Right lobe of liver (tissue), 6 donors: ENCODE measurements around the gene DVL2. TPM values are rescaled to one million over a fixed set of nuclear protein-coding genes. Genes with fewer than 3 reads are reported as not detected.

Experiments
- ATAC-seq, 4 donors: fragments of 200-7000 bp; cut with Tn5 transposase; one replicate each; pipeline ENCODE4 v1.9.1; 2020; ENCODE audit warnings: mild to moderate bottlenecking in 4 of 4, moderate library complexity in 4 of 4
- DNase-seq, 3 donors: peaks; one replicate each; pipeline ENCODE4 v3.0.0-alpha.2; 2020
- H3K27ac ChIP-seq, 3 donors: fragments of 200-600 bp; one replicate each; pipeline ENCODE4 v1.8.0; 2022
- H3K27me3 ChIP-seq, 2 donors: fragments of 200-600 bp; one replicate each; pipeline ENCODE4 v1.8.0; 2022
- H3K36me3 ChIP-seq, 4 donors: fragments of 200-600 bp; sonication (generic) in 1 of 4; one replicate each; pipeline versions ENCODE4 v1.5.1 to v1.8.0; 2017 to 2022; ENCODE audit warnings: control low read depth in 1 of 4
- H3K4me1 ChIP-seq, 4 donors: fragments of 200-600 bp; sonication (generic) in 1 of 4; one replicate each; pipeline versions ENCODE4 v1.5.1 to v1.8.0; 2017 to 2022; ENCODE audit warnings: control low read depth in 1 of 4
- H3K4me3 ChIP-seq, 3 donors: fragments of 200-600 bp; one replicate each; pipeline ENCODE4 v1.8.0; 2022
- H3K9me3 ChIP-seq, 4 donors: fragments of 200-600 bp; sonication (generic) in 1 of 4; one replicate each; pipeline versions ENCODE4 v1.5.1 to v1.8.0; 2017 to 2022; ENCODE audit warnings: control low read depth in 1 of 4
- CTCF ChIP-seq, 4 donors: fragments of 200-600 bp in 3 of 4; fragments of 450-650 bp in 1 of 4; IDR thresholded peaks; one replicate each; pipeline versions ENCODE4 v1.5.1 to v1.8.0; 2016 to 2022; ENCODE audit warnings: antibody characterized with exemption in 4 of 4, mild to moderate bottlenecking in 2 of 4
- POLR2A ChIP-seq: fragments of 450-650 bp; IDR thresholded peaks from one replicate; pipeline ENCODE4 v1.6.1; 2017; ENCODE audit warnings: antibody characterized with exemption, mild to moderate bottlenecking
- WGBS: methylation state at CpG from one replicate; pipeline ENCODE4 v1.1.6; 2018; ENCODE audit warnings: low coverage, low lambda C conversion rate; ENCODE audit not compliant: insufficient coverage; ENCODE audit errors: missing lambda C conversion rate; 5-methylcytosine and 5-hydroxymethylcytosine counted together
- intact Hi-C, 2 donors: fragments of 100-400 bp; cut with DNase I; formaldehyde crosslinking; loops; one replicate each; pipeline versions ENCODE4 v1.11.2 to v1.14.1; 2022
- total RNA-seq, 6 experiments: library from RNA; depleted of rRNA in 2 of 6; stranded (reverse); fragments of >200 nt in 2 of 6; fragmentation: NEBNext Ultra II Directional in 3 of 6; extraction: Animal tissue kit (Norgen Biotek cat#: 25700) in 3 of 6; gene quantifications; one replicate each; pipeline versions ENCODE4 v1.1.0 to v1.2.4, GENCODE V29; 2016 to 2023
- donor health status: DM: no; HTN: yes; CAD: no.
- donor health status: DM: no; HTN: no; CAD: no.
- donor health status: DM: no; HTN: no; CAD: no.
- donor health status: DM: no; HTN: yes; CAD: no.
- donor health status: DM: no; HTN: yes; CAD: no.

The DVL2 gene
- total RNA-seq, 6 experiments from 2014 or later = 9.6 to 13.5 (median 12.8) TPM

- ATAC-seq (no peak), DNase-seq (no peak)
- H3K27ac ChIP-seq = no peak overlapping the region
- intact Hi-C loops = no loop called here
- H3K4me3 ChIP-seq = no peak overlapping the region
- TF ChIP-seq CTCF (IDR thresholded peaks at IDR 0.05) (no peak), POLR2A (peak; percentile 24)
- H3K27me3 ChIP-seq = no peaks in the 10 kb centered on the region
- H3K4me1 ChIP-seq = peaks cover 0 to 45% (median 8%) of the 10 kb centered on the region in 4 donors
- H3K36me3 ChIP-seq = peaks cover 0 to 55% (median 32%) of the 10 kb centered on the region in 4 donors
- H3K9me3 ChIP-seq = no peaks in the 10 kb centered on the region
- 60% methylated on average over 2 of the region's 10 CpGs for WGBS
Measured at GRCh38 chr17:7224110-7224509, 10.2 kb downstream of the DVL2 start.

- peaks cover 0 to 52% (median 30%) of the 10 kb centered on the region in 4 donors for H3K36me3 ChIP-seq
- WGBS = 43% methylated on average over 3 of the region's 4 CpGs
- intact Hi-C loops = no loop called here
- peaks cover 0 to 44% (median 10%) of the 10 kb centered on the region in 4 donors for H3K4me1 ChIP-seq
- H3K4me3 ChIP-seq = no peak overlapping the region
- no peaks in the 10 kb centered on the region for H3K27me3 ChIP-seq
- H3K27ac ChIP-seq = no peak overlapping the region
- DNase-seq = no peak
- H3K9me3 ChIP-seq = no peaks in the 10 kb centered on the region
- ATAC-seq = no peak
- TF ChIP-seq POLR2A (no peak), CTCF (IDR thresholded peaks at IDR 0.05) (no peak)
Measured at GRCh38 chr17:7223375-7223774, 10.9 kb downstream of the DVL2 start.

- WGBS = 83% methylated on average over 1 of the region's 7 CpGs
- peak in 1 of 3 donors; percentile 28 for DNase-seq
- H3K9me3 ChIP-seq = no peaks in the 10 kb centered on the region
- TF ChIP-seq CTCF (IDR thresholded peaks at IDR 0.05) = no peak
- peak; percentile 9 for TF ChIP-seq POLR2A
- H3K36me3 ChIP-seq = peaks cover 0 to 52% (median 30%) of the 10 kb centered on the region in 4 donors
- H3K4me3 ChIP-seq = no peak overlapping the region
- no peaks in the 10 kb centered on the region for H3K27me3 ChIP-seq
- intact Hi-C loops = no loop called here
- peaks cover 0 to 40% (median 10%) of the 10 kb centered on the region in 4 donors for H3K4me1 ChIP-seq
- no peak for ATAC-seq
- H3K27ac ChIP-seq = no peak overlapping the region
Measured at GRCh38 chr17:7222972-7223292, 11.4 kb downstream of the DVL2 start.

- H3K9me3 ChIP-seq = no peaks in the 10 kb centered on the region
- no peak for TF ChIP-seq CTCF (IDR thresholded peaks at IDR 0.05)
- TF ChIP-seq POLR2A = no peak
- DNase-seq (peak in 1 of 3 donors; percentile 17), ATAC-seq (no peak)
- H3K27ac ChIP-seq = no peak overlapping the region
- intact Hi-C loops = no loop called here
- 72% methylated on average over 7 of the region's 15 CpGs for WGBS
- H3K27me3 ChIP-seq = no peaks in the 10 kb centered on the region
- no peak overlapping the region for H3K4me3 ChIP-seq
- H3K4me1 ChIP-seq = peaks cover 0 to 39% (median 10%) of the 10 kb centered on the region in 4 donors
- H3K36me3 ChIP-seq = peaks cover 0 to 52% (median 29%) of the 10 kb centered on the region in 4 donors
Measured at GRCh38 chr17:7222093-7222971, 12.0 kb downstream of the DVL2 start.
